GM10266 (cell line): ENCODE data around the gene OR6K3.

ENCODE experiments used
- DNase-seq: peaks from one replicate; pipeline ENCODE4 v3.0.0; 2012; ENCODE audit errors: extremely low spot score
- CTCF ChIP-seq: IDR thresholded peaks from 2 replicates; pipeline ENCODE4 v1.5.1; 2012; ENCODE audit warnings: mild to moderate bottlenecking, low read depth; ENCODE audit not compliant: control insufficient read depth, insufficient read depth; ENCODE audit errors: missing control alignments

OR6K3 gene

GRCh38 chr1:158728510-158729225, 8.1 kb upstream of the OR6K3 start:
- no peak for DNase-seq
- TF ChIP-seq CTCF: no peak

DNA sequence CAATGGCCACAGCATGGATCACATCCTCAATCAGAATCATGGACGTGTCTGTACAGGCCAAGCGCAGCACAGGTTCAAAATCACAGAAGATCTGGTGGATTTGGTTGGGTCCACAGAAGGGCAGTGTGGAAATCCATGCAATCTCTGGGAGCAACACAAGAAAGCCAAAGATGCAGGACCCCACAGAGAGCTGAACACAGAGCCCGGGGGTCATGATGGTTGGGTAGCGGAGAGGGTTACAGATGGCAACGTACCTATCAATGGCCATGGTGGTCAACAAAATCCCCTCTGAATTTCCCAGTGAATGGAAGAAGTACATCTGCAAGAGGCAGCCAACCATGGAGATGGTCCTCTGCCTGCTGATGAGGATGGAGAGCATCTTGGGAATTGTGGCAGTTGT, 3.9 kb upstream of the OR6K3 start:
- TF ChIP-seq CTCF: no peak
- no peak for DNase-seq

GRCh38 chr1:158719664-158720063, 856 bp downstream of the OR6K3 start:
- TF ChIP-seq CTCF: no peak
- DNase-seq: no peak

DNA sequence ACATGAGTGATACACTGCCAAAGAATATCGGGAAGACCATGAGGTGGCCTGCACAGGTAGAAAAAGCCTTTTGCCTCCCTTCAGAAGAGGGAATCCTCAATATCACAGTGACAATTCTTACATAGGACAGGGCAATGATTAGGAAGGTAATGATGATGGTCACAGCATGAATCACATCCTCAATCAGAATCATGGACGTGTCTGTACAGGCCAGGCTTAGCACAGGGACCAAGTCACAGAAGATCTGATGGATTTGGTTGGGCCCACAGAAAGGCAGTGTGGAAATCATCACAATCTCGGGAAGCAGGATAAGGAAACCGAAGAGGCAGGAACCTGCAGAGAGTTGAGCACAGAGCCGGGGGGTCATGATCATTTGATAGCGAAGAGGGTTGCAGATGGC, 3.2 kb downstream of the OR6K3 start:
- no peak for TF ChIP-seq CTCF

GRCh38 chr1:158716335-158716734, 4.2 kb downstream of the OR6K3 start:
- TF ChIP-seq CTCF: no peak
- peak; percentile 24 for DNase-seq

More for the DNA sequence above, 3.2 kb downstream of the OR6K3 start:
- DNase-seq: no peak

- no peak for TF ChIP-seq CTCF
- DNase-seq: no peak
Observed at GRCh38 chr1:158714754-158715153, 5.8 kb downstream of the OR6K3 start.

DNA sequence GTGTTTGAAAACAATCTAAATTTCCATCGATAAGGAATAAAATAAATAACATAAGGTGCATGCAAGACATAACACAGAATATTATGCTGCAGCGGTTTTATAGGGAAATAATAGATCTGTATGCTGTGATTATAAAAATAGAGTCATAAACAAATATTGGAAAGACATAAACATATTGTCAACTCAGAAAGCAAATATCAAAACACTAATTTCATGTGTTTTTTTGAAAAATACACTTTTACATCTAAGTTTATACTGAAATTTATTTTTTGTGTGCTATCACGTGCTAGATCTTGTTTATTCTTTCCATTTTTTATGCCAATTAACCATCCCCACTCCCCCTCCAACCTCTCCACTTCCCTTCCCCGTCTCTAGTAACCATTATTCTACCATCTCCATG, 9.4 kb downstream of the OR6K3 start:
- TF ChIP-seq CTCF: no peak
- DNase-seq: no peak
